Skin of body (tissue), 1 donor: ENCODE results near the gene OR12D2. TPM values are rescaled to one million over a fixed set of nuclear protein-coding genes. Genes with fewer than 3 reads are reported as not detected.

ENCODE experiments used
- total RNA-seq: library from RNA; depleted of rRNA; stranded (reverse); fragments of >200 nt; gene quantifications from one replicate; pipeline ENCODE4 v1.2.3, GENCODE V29; 2014

The OR12D2 gene
- total RNA-seq, 1 donor from 2014 or later: not detected

Other genes starting within 250 kb of the OR12D2 start
- not detected for gene OR2J2, start 224.7 kb upstream of the OR12D2 start, total RNA-seq
- gene OR14J1, start 93.9 kb upstream of the OR12D2 start, total RNA-seq: not detected
- gene OR5V1, start 26.8 kb upstream of the OR12D2 start, total RNA-seq: not detected
- gene OR12D3, start 20.3 kb upstream of the OR12D2 start, total RNA-seq: not detected
- gene OR12D1, start 19.3 kb downstream of the OR12D2 start, total RNA-seq: not detected
- not detected for gene OR10C1, start 43.7 kb downstream of the OR12D2 start, total RNA-seq
- not detected for gene OR11A1, start 61.4 kb downstream of the OR12D2 start, total RNA-seq
- not detected for gene OR2H1, start 61.5 kb downstream of the OR12D2 start, total RNA-seq
- 0.39 TPM for gene MAS1L, start 92.3 kb downstream of the OR12D2 start, total RNA-seq
- gene UBD, start 164.1 kb downstream of the OR12D2 start, total RNA-seq: not detected
- not detected for gene OR2H2, start 189.5 kb downstream of the OR12D2 start, total RNA-seq
- 28.8 TPM for gene GABBR1, start 237.6 kb downstream of the OR12D2 start, total RNA-seq